Measurements from ENCODE around the gene DCUN1D4. TPM values are rescaled to one million over a fixed set of nuclear protein-coding genes. Genes with fewer than 3 reads are reported as not detected.
A peak's percentile ranks its signal among the peaks of the same experiment; 100 is the strongest.
"Not testable (repeated sequence)": the region's sequence is repeated elsewhere in the genome, so short reads cannot be mapped to it uniquely, and the experiment has no call there.

DCUN1D4 gene
- total RNA-seq, 1 donor from 2014 or later: 31.5 TPM

DNA sequence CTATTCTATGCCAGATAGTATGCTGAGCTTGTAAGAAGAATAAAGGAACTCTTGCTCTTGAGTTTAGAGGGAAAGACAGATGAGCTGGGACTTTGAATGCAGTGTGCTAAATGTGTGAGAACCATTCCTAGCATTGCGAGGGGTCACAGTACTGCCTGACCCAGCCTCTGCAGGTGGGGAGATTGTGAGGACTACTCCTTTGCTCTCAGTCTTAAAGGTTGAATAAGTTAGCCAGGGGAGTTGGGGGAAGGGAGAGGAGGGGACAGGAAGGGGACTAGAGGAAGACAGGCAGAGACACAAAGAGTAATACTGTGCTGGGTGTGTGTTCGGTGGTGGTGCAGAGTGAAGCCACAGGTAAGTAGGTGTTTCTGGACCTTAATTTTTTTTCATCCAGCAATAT is 41.7 kb downstream of the DCUN1D4 start:
- intact Hi-C loops (cut with micrococcal nuclease): no loop called here
- no peak for DNase-seq (ENCODE audit: low spot score)

GRCh38 chr4:51885363-51885762 is 42.4 kb downstream of the DCUN1D4 start:
- Mint-ChIP-seq H3K9me3 (no peaks in the 10 kb centered on the region), H3K27me3 (ENCODE audit: low read depth) (no peaks in the 10 kb centered on the region), H3K4me3 (ENCODE audit: low read depth) (no peak overlapping the region), H3K4me1 (ENCODE audit: low read depth) (no peaks in the 10 kb centered on the region), H3K27ac (no peak overlapping the region), H3K36me3 (ENCODE audit: low read depth) (peaks cover 27% of the 10 kb centered on the region)
- intact Hi-C loops (cut with micrococcal nuclease): no loop called here
- no peak for DNase-seq (ENCODE audit: low spot score)

More for the DNA sequence above, 41.7 kb downstream of the DCUN1D4 start:
- Mint-ChIP-seq H3K4me3 (ENCODE audit: low read depth) (no peak overlapping the region), H3K4me1 (ENCODE audit: low read depth) (no peaks in the 10 kb centered on the region), H3K36me3 (ENCODE audit: low read depth) (peaks cover 23% of the 10 kb centered on the region), H3K9me3 (no peaks in the 10 kb centered on the region), H3K27ac (no peak overlapping the region), H3K27me3 (ENCODE audit: low read depth) (no peaks in the 10 kb centered on the region)

DNA sequence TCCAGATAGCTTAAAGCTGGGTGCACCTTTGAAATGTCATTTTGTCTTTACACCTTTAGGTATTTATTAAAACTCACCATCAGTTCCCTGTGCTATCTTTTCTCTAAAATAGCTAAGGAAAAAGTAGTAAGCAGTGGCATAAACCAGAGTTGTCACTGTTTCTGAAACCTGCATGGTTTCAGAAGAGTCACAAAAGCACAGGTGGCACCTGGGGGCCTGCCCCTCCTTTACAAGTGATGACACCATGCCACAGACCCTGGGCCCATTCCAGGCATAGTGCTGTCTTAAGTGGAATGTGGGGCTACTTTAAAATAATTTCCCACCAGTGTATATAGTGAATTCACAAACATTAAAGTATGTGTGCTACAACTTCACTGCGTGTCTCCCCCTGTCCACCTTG is 47.8 kb downstream of the DCUN1D4 start:
- H3K4me1 Mint-ChIP-seq (ENCODE audit: low read depth): peaks cover 12% of the 10 kb centered on the region
- H3K4me3 Mint-ChIP-seq (ENCODE audit: low read depth): no peak overlapping the region
- intact Hi-C loops (cut with micrococcal nuclease): no loop called here
- no peak for DNase-seq (ENCODE audit: low spot score)
- no peak overlapping the region for H3K27ac Mint-ChIP-seq
- H3K9me3 Mint-ChIP-seq: no peaks in the 10 kb centered on the region
- H3K27me3 Mint-ChIP-seq (ENCODE audit: low read depth): no peaks in the 10 kb centered on the region
- H3K36me3 Mint-ChIP-seq (ENCODE audit: low read depth): peaks cover 26% of the 10 kb centered on the region

- H3K27ac Mint-ChIP-seq; H3K9me3 Mint-ChIP-seq; H3K4me3 Mint-ChIP-seq (ENCODE audit: low read depth); intact Hi-C loops (cut with micrococcal nuclease); DNase-seq (ENCODE audit: low spot score); H3K27me3 Mint-ChIP-seq (ENCODE audit: low read depth): not testable (repeated sequence)
- peaks cover 25% of the 10 kb centered on the region for H3K36me3 Mint-ChIP-seq (ENCODE audit: low read depth)
- H3K4me1 Mint-ChIP-seq (ENCODE audit: low read depth): peaks cover 15% of the 10 kb centered on the region
Measured at GRCh38 chr4:51893402-51893801, 50.4 kb downstream of the DCUN1D4 start.

DNA sequence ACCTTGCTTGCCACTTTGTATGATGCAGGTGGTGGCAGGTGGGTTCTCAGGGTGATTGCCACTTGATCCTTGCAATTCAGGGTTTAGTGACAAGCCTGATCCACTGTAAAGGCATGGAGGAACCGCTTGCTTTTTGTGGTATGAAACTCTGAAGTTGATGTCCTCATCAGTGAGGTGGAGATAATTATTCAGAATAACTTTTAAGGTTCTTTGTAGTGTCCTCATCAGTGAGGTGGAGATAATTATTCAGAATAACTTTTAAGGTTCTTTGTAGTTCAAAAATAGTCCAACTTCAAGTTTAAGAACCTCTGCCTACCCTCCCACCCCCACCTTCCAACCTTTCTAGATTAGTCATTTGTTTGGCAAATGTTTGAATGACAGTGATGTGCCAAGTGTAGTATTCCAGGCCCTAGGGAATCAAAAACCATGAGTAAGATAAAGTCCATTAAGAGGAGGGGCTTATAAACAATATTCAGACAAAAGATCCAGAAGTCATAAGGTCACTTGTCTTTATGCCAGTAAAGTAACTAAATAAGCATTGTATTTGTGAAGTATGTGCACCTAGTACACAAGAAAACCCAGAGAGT is 51.2 kb downstream of the DCUN1D4 start:
- peaks cover 25% of the 10 kb centered on the region for H3K36me3 Mint-ChIP-seq (ENCODE audit: low read depth)
- no peak for DNase-seq (ENCODE audit: low spot score)
- no peaks in the 10 kb centered on the region for H3K9me3 Mint-ChIP-seq
- H3K27me3 Mint-ChIP-seq (ENCODE audit: low read depth): no peaks in the 10 kb centered on the region
- H3K4me1 Mint-ChIP-seq (ENCODE audit: low read depth): peaks cover 15% of the 10 kb centered on the region
- no peak overlapping the region for H3K4me3 Mint-ChIP-seq (ENCODE audit: low read depth)
- intact Hi-C loops (cut with micrococcal nuclease): no loop called here
- peak overlapping the region; percentile 14 for H3K27ac Mint-ChIP-seq

DNA sequence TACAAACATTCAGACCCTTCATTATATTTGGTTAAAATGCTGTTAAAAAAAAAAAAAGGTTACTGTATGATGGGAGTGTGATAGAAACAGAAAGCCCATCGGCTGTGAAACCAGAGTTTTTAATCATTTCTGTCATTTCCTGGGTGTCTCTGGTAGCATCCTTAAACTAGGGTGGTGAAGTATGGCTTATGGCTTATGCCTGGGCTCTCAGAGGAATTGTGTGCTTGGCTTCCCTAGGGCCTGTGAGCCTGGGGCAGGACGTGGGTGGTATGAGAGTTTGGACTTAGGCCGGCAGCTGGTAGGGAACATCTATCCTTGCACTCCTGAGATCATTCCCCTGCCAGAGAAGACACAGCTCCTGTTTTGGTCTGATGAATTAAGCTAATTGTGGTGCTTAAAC is 52.2 kb downstream of the DCUN1D4 start:
- intact Hi-C loops (cut with micrococcal nuclease): loop anchor here (5.0 kb wide), 2 partner anchors 53 to 132 kb away; partner anchors contain the start of gene DCUN1D4
- Mint-ChIP-seq H3K27me3 (ENCODE audit: low read depth) (no peaks in the 10 kb centered on the region), H3K9me3 (no peaks in the 10 kb centered on the region), H3K27ac (peak overlapping the region; percentile 2), H3K36me3 (ENCODE audit: low read depth) (peaks cover 24% of the 10 kb centered on the region), H3K4me1 (ENCODE audit: low read depth) (peaks cover 15% of the 10 kb centered on the region), H3K4me3 (ENCODE audit: low read depth) (no peak overlapping the region)
- DNase-seq (ENCODE audit: low spot score): no peak

- intact Hi-C loops (cut with micrococcal nuclease): loop anchor here (5.0 kb wide), 2 partner anchors 54 to 131 kb away; partner anchors contain the start of gene DCUN1D4
- peaks cover 15% of the 10 kb centered on the region for H3K4me1 Mint-ChIP-seq (ENCODE audit: low read depth)
- no peaks in the 10 kb centered on the region for H3K27me3 Mint-ChIP-seq (ENCODE audit: low read depth)
- DNase-seq (ENCODE audit: low spot score): peak; percentile 29
- no peak overlapping the region for H3K4me3 Mint-ChIP-seq (ENCODE audit: low read depth)
- H3K9me3 Mint-ChIP-seq: no peaks in the 10 kb centered on the region
- H3K27ac Mint-ChIP-seq: peak overlapping the region; percentile 35
- H3K36me3 Mint-ChIP-seq (ENCODE audit: low read depth): peaks cover 25% of the 10 kb centered on the region
Measured at GRCh38 chr4:51895816-51896408, 53.0 kb downstream of the DCUN1D4 start.

DNA sequence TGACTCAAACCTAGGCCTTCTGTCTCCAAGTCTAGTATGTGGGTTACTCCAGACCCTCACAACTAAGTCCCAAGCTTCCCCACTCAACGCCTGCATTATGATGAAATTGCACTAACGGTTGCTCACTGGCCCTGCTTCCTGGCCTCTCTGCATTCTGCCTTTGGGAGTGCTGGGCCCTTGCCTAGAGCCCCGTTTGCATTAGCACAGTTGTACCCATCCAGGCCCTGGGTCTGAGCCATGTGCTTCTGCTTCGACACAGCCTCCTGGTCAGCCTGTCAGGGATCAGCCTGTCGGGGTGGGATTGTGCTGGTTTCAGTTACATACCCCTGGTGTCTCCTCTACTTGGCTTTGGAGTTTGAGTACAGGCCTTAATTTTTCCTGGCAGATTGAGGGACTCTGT is 58.4 kb downstream of the DCUN1D4 start:
- H3K4me3 Mint-ChIP-seq (ENCODE audit: low read depth): no peak overlapping the region
- no peaks in the 10 kb centered on the region for H3K9me3 Mint-ChIP-seq
- H3K36me3 Mint-ChIP-seq (ENCODE audit: low read depth): peaks cover 35% of the 10 kb centered on the region
- intact Hi-C loops (cut with micrococcal nuclease): no loop called here
- H3K27me3 Mint-ChIP-seq (ENCODE audit: low read depth): no peaks in the 10 kb centered on the region
- peaks cover 7% of the 10 kb centered on the region for H3K4me1 Mint-ChIP-seq (ENCODE audit: low read depth)
- DNase-seq (ENCODE audit: low spot score): no peak
- no peak overlapping the region for H3K27ac Mint-ChIP-seq

DNA sequence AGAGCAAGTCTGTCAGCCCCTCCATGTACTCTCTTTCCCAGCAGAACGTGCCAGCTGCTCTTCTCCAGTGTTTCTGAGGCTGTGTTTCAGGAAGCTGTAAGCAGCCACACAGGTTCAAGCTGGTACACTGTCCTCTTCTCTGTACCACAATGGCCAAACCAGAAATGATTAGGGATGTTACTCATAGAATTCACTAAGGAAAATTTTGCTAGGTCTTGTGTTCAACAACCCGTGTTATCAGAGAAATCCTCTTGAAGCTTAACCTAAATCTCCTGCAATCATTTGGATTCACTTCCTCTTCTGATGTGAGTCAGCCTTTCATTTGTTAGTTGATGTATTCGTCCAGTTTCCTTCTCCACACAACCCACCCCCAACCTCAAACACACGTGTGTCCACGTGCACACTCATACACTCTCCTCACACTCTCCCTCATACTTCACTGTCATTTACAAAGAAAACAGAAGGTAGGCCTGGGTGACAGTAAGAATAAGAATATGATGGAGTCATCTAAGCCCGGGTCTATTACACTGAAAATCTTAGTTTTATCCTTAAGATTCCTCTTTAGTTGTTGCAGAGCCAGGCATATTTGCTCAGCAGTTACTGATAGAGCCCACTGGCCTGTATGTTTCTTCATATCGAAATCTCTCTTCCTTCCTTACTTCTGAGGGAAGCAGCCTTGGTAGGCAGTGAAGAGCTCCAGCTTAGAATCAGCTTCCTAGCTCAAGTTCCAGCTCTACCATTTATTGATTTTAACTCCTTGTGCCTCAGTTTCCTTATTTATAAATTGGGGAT is 63.4 kb downstream of the DCUN1D4 start:
- DNase-seq (ENCODE audit: low spot score): no peak
- Mint-ChIP-seq H3K27ac (peak overlapping the region; percentile 7), H3K27me3 (ENCODE audit: low read depth) (no peaks in the 10 kb centered on the region), H3K4me3 (ENCODE audit: low read depth) (no peak overlapping the region), H3K36me3 (ENCODE audit: low read depth) (peaks cover 40% of the 10 kb centered on the region), H3K4me1 (ENCODE audit: low read depth) (peaks cover 8% of the 10 kb centered on the region), H3K9me3 (no peaks in the 10 kb centered on the region)
- intact Hi-C loops (cut with micrococcal nuclease): no loop called here

DNA sequence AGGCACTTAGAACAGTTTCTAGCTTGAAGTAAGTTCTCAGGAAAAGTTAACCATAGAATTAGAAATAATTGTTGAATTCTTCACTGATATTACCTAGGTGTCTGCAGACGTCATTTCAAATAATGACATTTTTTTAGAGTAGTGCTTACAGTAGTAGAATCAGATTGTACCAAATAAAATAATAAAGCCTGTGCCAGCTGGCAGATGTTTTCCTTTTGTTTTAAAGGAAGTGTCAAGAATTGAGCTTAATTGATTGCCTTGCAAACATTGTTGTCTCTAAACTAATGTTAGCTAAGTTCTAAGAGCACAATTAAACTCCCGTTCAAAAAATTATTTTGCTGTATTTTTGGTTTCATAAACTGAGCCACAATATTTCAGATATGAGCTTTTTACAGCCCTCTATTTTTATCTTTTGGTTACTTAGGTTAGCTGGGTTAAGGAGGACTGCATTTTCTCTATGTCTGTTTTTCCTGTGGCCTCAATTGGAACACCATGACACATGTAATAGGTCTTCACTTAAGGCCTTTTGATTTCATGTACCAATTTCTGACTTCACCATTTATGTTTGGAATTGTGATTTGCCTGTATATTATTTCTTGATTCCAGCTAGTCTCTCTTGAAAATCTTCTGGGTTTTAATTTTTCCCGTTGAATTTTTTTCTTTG is 64.2 kb downstream of the DCUN1D4 start:
- intact Hi-C loops (cut with micrococcal nuclease): no loop called here
- Mint-ChIP-seq H3K4me1 (ENCODE audit: low read depth) (peaks cover 8% of the 10 kb centered on the region), H3K27me3 (ENCODE audit: low read depth) (no peaks in the 10 kb centered on the region), H3K9me3 (no peaks in the 10 kb centered on the region), H3K27ac (no peak overlapping the region), H3K36me3 (ENCODE audit: low read depth) (peaks cover 44% of the 10 kb centered on the region), H3K4me3 (ENCODE audit: low read depth) (no peak overlapping the region)
- no peak for DNase-seq (ENCODE audit: low spot score)

GRCh38 chr4:51909236-51909703 is 66.3 kb downstream of the DCUN1D4 start:
- no peaks in the 10 kb centered on the region for H3K9me3 Mint-ChIP-seq
- peaks cover 8% of the 10 kb centered on the region for H3K4me1 Mint-ChIP-seq (ENCODE audit: low read depth)
- intact Hi-C loops (cut with micrococcal nuclease): no loop called here
- no peak overlapping the region for H3K27ac Mint-ChIP-seq
- H3K4me3 Mint-ChIP-seq (ENCODE audit: low read depth): no peak overlapping the region
- H3K36me3 Mint-ChIP-seq (ENCODE audit: low read depth): peaks cover 51% of the 10 kb centered on the region
- DNase-seq (ENCODE audit: low spot score): no peak
- H3K27me3 Mint-ChIP-seq (ENCODE audit: low read depth): no peaks in the 10 kb centered on the region

- Mint-ChIP-seq H3K36me3 (ENCODE audit: low read depth) (peaks cover 39% of the 10 kb centered on the region), H3K9me3 (no peaks in the 10 kb centered on the region), H3K4me1 (ENCODE audit: low read depth) (no peaks in the 10 kb centered on the region), H3K4me3 (ENCODE audit: low read depth) (no peak overlapping the region), H3K27ac (no peak overlapping the region), H3K27me3 (ENCODE audit: low read depth) (no peaks in the 10 kb centered on the region)
- DNase-seq (ENCODE audit: low spot score): no peak
- intact Hi-C loops (cut with micrococcal nuclease): no loop called here
Measured at GRCh38 chr4:51918251-51918650, 75.3 kb downstream of the DCUN1D4 start.
